Neural cell (in vitro differentiated cells): Measurements from ENCODE around the gene IFI44. TPM values are rescaled to one million over a fixed set of nuclear protein-coding genes. Genes with fewer than 3 reads are reported as not detected.

Experiments
- H2AFZ ChIP-seq: fragments of 200-600, 300-800 bp; sonication (generic), shearing (Covaris generic); 2 replicates; pipeline ENCODE4 v1.6.0; 2014; ENCODE audit warnings: low read depth, mild to moderate bottlenecking, antibody characterized with exemption, low read length, moderate library complexity
- H3F3A ChIP-seq: fragments of 200-600 bp; shearing (Covaris generic); 2 replicates; pipeline ENCODE4 v1.6.1; 2016; ENCODE audit warnings: mild to moderate bottlenecking, moderate library complexity, mixed read lengths, antibody characterized with exemption, low read length; ENCODE audit not compliant: insufficient read depth, poor library complexity, severe bottlenecking
- H3K27ac ChIP-seq: fragments of 200-600, 300-800 bp; sonication (generic), shearing (Covaris generic); 2 replicates; pipeline ENCODE4 v1.5.1; 2014; ENCODE audit warnings: mild to moderate bottlenecking, low read length, moderate library complexity
- H3K27me3 ChIP-seq: fragments of 300-800, 200-600 bp; sonication (generic), shearing (Covaris generic); 2 replicates; pipeline ENCODE4 v1.6.0; 2014; ENCODE audit warnings: mild to moderate bottlenecking, low read depth, low read length, moderate library complexity; ENCODE audit not compliant: insufficient read depth
- H3K36me3 ChIP-seq: fragments of 300-800, 200-600 bp; sonication (generic), shearing (Covaris generic); 2 replicates; pipeline ENCODE4 v1.5.1; 2014; ENCODE audit warnings: mild to moderate bottlenecking, antibody characterized with exemption, low read length, moderate library complexity; ENCODE audit not compliant: insufficient read depth
- H3K4me2 ChIP-seq: fragments of 300-800, 200-600 bp; sonication (generic), shearing (Covaris generic); 2 replicates; pipeline ENCODE4 v1.6.0; 2014; ENCODE audit warnings: mild to moderate bottlenecking, low read length
- H3K4me3 ChIP-seq: fragments of 300-800, 200-600 bp; sonication (generic), shearing (Covaris generic); 2 replicates; pipeline ENCODE4 v1.5.1; 2014; ENCODE audit warnings: mild to moderate bottlenecking, low read length, moderate library complexity
- H3K79me2 ChIP-seq: fragments of 200-600 bp; shearing (Covaris generic); replicated peaks from 2 replicates; pipeline ENCODE4 v1.6.0; 2014; ENCODE audit warnings: mild to moderate bottlenecking, low read length, moderate library complexity; ENCODE audit not compliant: insufficient read depth
- H3K9ac ChIP-seq: fragments of 300-800, 200-600 bp; sonication (generic), shearing (Covaris generic); 2 replicates; pipeline ENCODE4 v1.6.1; 2016; ENCODE audit warnings: mild to moderate bottlenecking, low read length, mixed read lengths
- H3K9me2 ChIP-seq: fragments of 200-600 bp; shearing (Covaris generic); 2 replicates; pipeline ENCODE4 v1.6.1; 2016; ENCODE audit warnings: mild to moderate bottlenecking, low read length, mixed read lengths; ENCODE audit not compliant: insufficient read depth
- H3K9me3 ChIP-seq: fragments of 200-600, 300-800 bp; sonication (generic), shearing (Covaris generic); 2 replicates; pipeline ENCODE4 v1.6.1; 2016; ENCODE audit warnings: mild to moderate bottlenecking, mixed run types, low read length, moderate library complexity, mixed read lengths
- H4K20me1 ChIP-seq: fragments of 200-600 bp; shearing (Covaris generic); 2 replicates; pipeline ENCODE4 v1.6.1; 2016; ENCODE audit warnings: mild to moderate bottlenecking, mixed run types; ENCODE audit not compliant: insufficient read depth
- CTCF ChIP-seq: fragments of 450-650 bp; IDR thresholded peaks from 2 replicates; pipeline ENCODE4 v1.5.1; 2014; ENCODE audit warnings: antibody characterized with exemption, mild to moderate bottlenecking, moderate library complexity; ENCODE audit not compliant: poor library complexity, severe bottlenecking
- EP300 ChIP-seq: fragments of 450-650 bp; conservative IDR thresholded peaks from 2 replicates; pipeline ENCODE4 v1.6.1; 2014; ENCODE audit warnings: antibody characterized with exemption, mild to moderate bottlenecking, moderate library complexity; ENCODE audit not compliant: poor library complexity, severe bottlenecking
- EZH2 ChIP-seq: fragments of 200-600, 300-800 bp; shearing (Covaris generic), sonication (generic); IDR thresholded peaks from 2 replicates; pipeline ENCODE4 v1.6.1; 2014; ENCODE audit warnings: antibody characterized with exemption, low read length, borderline replicate concordance, mild to moderate bottlenecking; ENCODE audit not compliant: insufficient read depth, poor library complexity, severe bottlenecking
- MXI1 ChIP-seq: fragments of 450-650 bp; conservative IDR thresholded peaks from 2 replicates; pipeline ENCODE4 v1.6.1; 2014; ENCODE audit warnings: antibody characterized with exemption, mild to moderate bottlenecking; ENCODE audit not compliant: poor library complexity, severe bottlenecking
- POLR2AphosphoS5 ChIP-seq: IDR thresholded peaks from 2 replicates; pipeline ENCODE4 v1.6.1; 2012
- RAD21 ChIP-seq: fragments of 450-650 bp; conservative IDR thresholded peaks from 2 replicates; pipeline ENCODE4 v1.6.1; 2014; ENCODE audit warnings: antibody characterized with exemption, mild to moderate bottlenecking, moderate library complexity
- REST ChIP-seq: IDR thresholded peaks from 2 replicates; pipeline ENCODE4 v1.6.1; 2012; ENCODE audit warnings: borderline replicate concordance
- SMC3 ChIP-seq: fragments of 450-650 bp; conservative IDR thresholded peaks from 2 replicates; pipeline ENCODE4 v1.6.1; 2014; ENCODE audit warnings: antibody characterized with exemption, mild to moderate bottlenecking, moderate library complexity; ENCODE audit not compliant: poor library complexity
- TAF1 ChIP-seq: IDR thresholded peaks from 2 replicates; pipeline ENCODE4 v1.6.1; 2012; ENCODE audit warnings: low read depth
- polyA plus RNA-seq: library from polyadenylated mRNA; depleted of rRNA; stranded (reverse); fragments of >200 nt; gene quantifications from 2 replicates; pipeline ENCODE4 v1.2.3, GENCODE V29; 2014

Gene IFI44
- polyA plus RNA-seq, 1 donor from 2014 or later, result not detected

GRCh38 chr1:78673120-78673519, 23.5 kb downstream of the IFI44 start:
- Histone ChIP-seq H3K4me2 (no peak overlapping the region), H3K36me3 (no peaks in the 10 kb centered on the region), H3K9me2 (no peaks in the 10 kb centered on the region), H3K27me3 (no peaks in the 10 kb centered on the region), H3K4me3 (no peak overlapping the region), H3K9me3 (no peaks in the 10 kb centered on the region), H3F3A (no peaks in the 10 kb centered on the region), H3K27ac (no peak overlapping the region), H3K9ac (no peak overlapping the region), H2AFZ (no peak overlapping the region), H3K79me2 (no peaks in the 10 kb centered on the region), H4K20me1 (no peaks in the 10 kb centered on the region)
- no peak for TF ChIP-seq REST
- TF ChIP-seq EP300, result no peak
- no peak for TF ChIP-seq SMC3
- no peak for TF ChIP-seq MXI1
- no peak for TF ChIP-seq RAD21
- no peak for TF ChIP-seq EZH2
- TF ChIP-seq CTCF, result no peak
- TF ChIP-seq POLR2AphosphoS5, result no peak
- no peak for TF ChIP-seq TAF1

- H3K79me2 ChIP-seq, result no peaks in the 10 kb centered on the region
- H3K36me3 ChIP-seq, result no peaks in the 10 kb centered on the region
- H4K20me1 ChIP-seq, result no peaks in the 10 kb centered on the region
- no peaks in the 10 kb centered on the region for H3F3A ChIP-seq
- TF ChIP-seq EZH2, result no peak
- TF ChIP-seq EP300, result no peak
- TF ChIP-seq SMC3, result peak; percentile 71
- peak; percentile 79 for TF ChIP-seq CTCF
- no peak for TF ChIP-seq POLR2AphosphoS5
- TF ChIP-seq TAF1, result no peak
- TF ChIP-seq MXI1, result no peak
- no peak for TF ChIP-seq REST
- TF ChIP-seq RAD21, result peak; percentile 75
- H3K4me3 ChIP-seq, result no peak overlapping the region
- H3K9me3 ChIP-seq, result no peaks in the 10 kb centered on the region
- H3K27me3 ChIP-seq, result no peaks in the 10 kb centered on the region
- no peak overlapping the region for H3K27ac ChIP-seq
- no peak overlapping the region for H2AFZ ChIP-seq
- no peak overlapping the region for H3K4me2 ChIP-seq
- H3K9me2 ChIP-seq, result no peaks in the 10 kb centered on the region
- H3K9ac ChIP-seq, result no peak overlapping the region
Measured at GRCh38 chr1:78676347-78676982, 26.8 kb downstream of the IFI44 start.
